GM12801 (cell line): ENCODE data around the gene HPGD.

Experiments
- CTCF ChIP-seq: IDR thresholded peaks from one replicate; pipeline ENCODE4 v1.5.1; 2011; ENCODE audit warnings: control low read depth; ENCODE audit not compliant: insufficient read length; ENCODE audit errors: extremely low read depth

HPGD gene

GRCh38 chr4:174522183-174523024 lies at the start of gene HPGD:
TSS of gene HPGD (minus strand) at chr4:174522488. CDS start at chr4:174522451, 37 bp downstream.
- TF ChIP-seq CTCF, result no peak

- TF ChIP-seq CTCF, result no peak
Observed at GRCh38 chr4:174564529-174564928, 42.2 kb upstream of the HPGD start.

GRCh38 chr4:174563399-174563798 lies 41.1 kb upstream of the HPGD start:
- no peak for TF ChIP-seq CTCF

GRCh38 chr4:174561560-174561959 lies 39.3 kb upstream of the HPGD start:
- TF ChIP-seq CTCF, result no peak

GRCh38 chr4:174559894-174560293 lies 37.6 kb upstream of the HPGD start:
- TF ChIP-seq CTCF, result no peak

GRCh38 chr4:174555789-174556630 lies 33.7 kb upstream of the HPGD start:
- TF ChIP-seq CTCF, result no peak

GRCh38 chr4:174554231-174554728 lies 32.0 kb upstream of the HPGD start:
- no peak for TF ChIP-seq CTCF
